Smooth muscle cell (in vitro differentiated cells): ENCODE measurements around the gene RCBTB2. TPM values are rescaled to one million over a fixed set of nuclear protein-coding genes. Genes with fewer than 3 reads are reported as not detected.
A peak's percentile ranks its signal among the peaks of the same experiment; 100 is the strongest.

Experiments
- DNase-seq: peaks from one replicate; lab custom pipeline; 2025; ENCODE audit not compliant: unreplicated experiment; lab: John Stamatoyannopoulos, UW
- H2AFZ ChIP-seq: fragments of 200-600 bp; sonication (generic); 2 replicates; pipeline ENCODE4 v1.6.0; 2016; ENCODE audit warnings: antibody characterized with exemption, low read depth, mild to moderate bottlenecking
- H3F3A ChIP-seq: fragments of 200-600 bp; sonication (generic); 2 replicates; pipeline ENCODE4 v1.6.0; 2017; ENCODE audit warnings: antibody characterized with exemption, low read depth
- H3K27ac ChIP-seq: fragments of 200-600 bp; sonication (generic); 2 replicates; pipeline ENCODE4 v1.5.1; 2016; ENCODE audit warnings: low read depth, mild to moderate bottlenecking
- H3K27me3 ChIP-seq: fragments of 200-600 bp; sonication (generic); 2 replicates; pipeline ENCODE4 v1.6.1; 2016; ENCODE audit warnings: low read depth, mild to moderate bottlenecking
- H3K36me3 ChIP-seq: fragments of 200-600 bp; sonication (generic); 2 replicates; pipeline ENCODE4 v1.5.1; 2016; ENCODE audit warnings: low read depth
- H3K4me1 ChIP-seq: fragments of 200-600 bp; sonication (generic); 2 replicates; pipeline ENCODE4 v1.5.1; 2016; ENCODE audit warnings: low read depth
- H3K4me2 ChIP-seq: fragments of 200-600 bp; sonication (generic); 2 replicates; pipeline ENCODE4 v1.6.0; 2016; ENCODE audit warnings: mild to moderate bottlenecking
- H3K4me3 ChIP-seq: fragments of 200-600 bp; sonication (generic); 2 replicates; pipeline ENCODE4 v1.5.1; 2016; ENCODE audit warnings: mild to moderate bottlenecking
- H3K79me2 ChIP-seq: fragments of 200-600 bp; sonication (generic); 2 replicates; pipeline ENCODE4 v1.6.0; 2016; ENCODE audit warnings: low read depth, mild to moderate bottlenecking
- H3K9ac ChIP-seq: fragments of 200-600 bp; sonication (generic); 2 replicates; pipeline ENCODE4 v1.6.0; 2016; ENCODE audit warnings: low read depth
- H3K9me3 ChIP-seq: fragments of 200-600 bp; sonication (generic); replicated peaks from 2 replicates; pipeline ENCODE4 v1.5.1; 2016; ENCODE audit warnings: low read depth
- H4K20me1 ChIP-seq: fragments of 200-600 bp; sonication (generic); 2 replicates; pipeline ENCODE4 v1.6.0; 2016; ENCODE audit warnings: low read depth
- WGBS: methylation state at CpG from one replicate; pipeline ENCODE4 v1.1.7; 2016; ENCODE audit warnings: low lambda C conversion rate; 5-methylcytosine and 5-hydroxymethylcytosine counted together
- polyA plus RNA-seq: library from polyadenylated mRNA; unstranded; fragments of >200 nt; fragmentation: Nextera tagmentation; extraction: Ambion mirVana; gene quantifications from 2 replicates; pipeline ENCODE4 v1.2.1, GENCODE V29; 2016
- total RNA-seq: library from RNA; depleted of rRNA; stranded (reverse); fragments of >200 nt; gene quantifications from 2 replicates; pipeline ENCODE4 v1.2.3, GENCODE V29; 2014
- TF ChIP-seq, protein P1 (sequence below): fragments of 200-600 bp; sonication (generic); IDR thresholded peaks from 2 replicates; pipeline ENCODE4 v1.5.1; 2017; ENCODE audit warnings: borderline replicate concordance, mild to moderate bottlenecking, antibody characterized with exemption; ENCODE audit not compliant: insufficient read depth, poor library complexity, severe bottlenecking

Gene RCBTB2
- total and polyA plus RNA-seq, 2 experiments from 2014 or later, result 3.7 to 5.0 TPM

GRCh38 chr13:48507021-48507420 lies 25.9 kb downstream of the RCBTB2 start:
- Histone ChIP-seq H2AFZ (no peak overlapping the region), H3K4me3 (no peak overlapping the region), H3K27ac (no peak overlapping the region), H3K9ac (no peak overlapping the region), H3K36me3 (no peaks in the 10 kb centered on the region), H3K4me1 (no peaks in the 10 kb centered on the region), H3K9me3 (no peaks in the 10 kb centered on the region), H3K27me3 (no peaks in the 10 kb centered on the region), H4K20me1 (no peaks in the 10 kb centered on the region), H3K79me2 (no peaks in the 10 kb centered on the region), H3K4me2 (no peak overlapping the region), H3F3A (no peaks in the 10 kb centered on the region)
- WGBS, result 95% methylated on average over 10 of the region's 10 CpGs
- TF ChIP-seq, protein P1, sequence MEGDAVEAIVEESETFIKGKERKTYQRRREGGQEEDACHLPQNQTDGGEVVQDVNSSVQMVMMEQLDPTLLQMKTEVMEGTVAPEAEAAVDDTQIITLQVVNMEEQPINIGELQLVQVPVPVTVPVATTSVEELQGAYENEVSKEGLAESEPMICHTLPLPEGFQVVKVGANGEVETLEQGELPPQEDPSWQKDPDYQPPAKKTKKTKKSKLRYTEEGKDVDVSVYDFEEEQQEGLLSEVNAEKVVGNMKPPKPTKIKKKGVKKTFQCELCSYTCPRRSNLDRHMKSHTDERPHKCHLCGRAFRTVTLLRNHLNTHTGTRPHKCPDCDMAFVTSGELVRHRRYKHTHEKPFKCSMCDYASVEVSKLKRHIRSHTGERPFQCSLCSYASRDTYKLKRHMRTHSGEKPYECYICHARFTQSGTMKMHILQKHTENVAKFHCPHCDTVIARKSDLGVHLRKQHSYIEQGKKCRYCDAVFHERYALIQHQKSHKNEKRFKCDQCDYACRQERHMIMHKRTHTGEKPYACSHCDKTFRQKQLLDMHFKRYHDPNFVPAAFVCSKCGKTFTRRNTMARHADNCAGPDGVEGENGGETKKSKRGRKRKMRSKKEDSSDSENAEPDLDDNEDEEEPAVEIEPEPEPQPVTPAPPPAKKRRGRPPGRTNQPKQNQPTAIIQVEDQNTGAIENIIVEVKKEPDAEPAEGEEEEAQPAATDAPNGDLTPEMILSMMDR, result no peak
- DNase-seq, result no peak

DNA sequence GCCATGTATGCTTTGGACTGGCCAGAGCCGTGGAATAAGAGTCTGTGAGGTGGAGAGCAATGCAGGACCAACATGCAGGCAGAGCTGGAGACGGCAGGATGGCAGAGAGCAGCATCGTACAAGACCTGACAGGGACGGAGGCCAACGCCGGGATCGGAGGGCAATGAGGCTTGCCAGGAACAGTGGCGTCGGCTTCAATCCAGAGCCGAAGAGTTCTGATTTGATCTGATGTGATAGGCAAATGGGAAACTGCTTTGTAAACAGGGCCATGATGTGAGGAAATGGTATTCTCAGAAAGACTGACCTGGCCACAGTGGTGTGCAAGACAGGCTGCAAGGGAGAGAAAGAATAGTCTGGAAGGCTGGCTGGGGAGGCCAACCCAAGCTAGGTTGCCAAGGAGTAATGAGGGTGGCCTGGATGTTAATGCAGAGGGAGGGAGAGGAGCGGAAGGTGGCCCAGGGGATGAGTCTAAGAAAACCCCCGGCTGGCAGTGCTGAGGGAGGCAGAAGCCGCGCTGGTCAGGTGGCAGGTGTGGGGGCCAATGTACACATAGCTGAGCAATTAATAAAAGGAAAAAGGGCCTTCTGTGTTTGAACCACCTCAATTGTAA lies 26.7 kb downstream of the RCBTB2 start:
- peak overlapping the region; percentile 76 for H3K27ac ChIP-seq
- no peak overlapping the region for H3K9ac ChIP-seq

GRCh38 chr13:48505597-48506091 lies 27.2 kb downstream of the RCBTB2 start:
- Histone ChIP-seq H4K20me1 (no peaks in the 10 kb centered on the region), H3K4me3 (no peak overlapping the region), H3K4me2 (no peak overlapping the region), H3K4me1 (no peaks in the 10 kb centered on the region), H3K27me3 (no peaks in the 10 kb centered on the region), H3K9me3 (no peaks in the 10 kb centered on the region), H3K27ac (peak overlapping the region; percentile 76), H3K9ac (peak overlapping the region; percentile 2), H3K79me2 (no peaks in the 10 kb centered on the region), H3F3A (peaks cover 3% of the 10 kb centered on the region), H2AFZ (no peak overlapping the region), H3K36me3 (no peaks in the 10 kb centered on the region)
- WGBS, result 78% methylated on average over 11 of the region's 11 CpGs
- TF ChIP-seq, protein P1, result no peak
- no peak for DNase-seq

More for the DNA sequence above, 26.7 kb downstream of the RCBTB2 start:
- no peak for DNase-seq
- H3K79me2 ChIP-seq, result no peaks in the 10 kb centered on the region
- H3K4me1 ChIP-seq, result no peaks in the 10 kb centered on the region
- no peaks in the 10 kb centered on the region for H3K36me3 ChIP-seq
- no peak overlapping the region for H3K4me2 ChIP-seq
- no peak overlapping the region for H2AFZ ChIP-seq
- TF ChIP-seq, protein P1, result no peak
- H3K9me3 ChIP-seq, result no peaks in the 10 kb centered on the region
- peaks cover 2% of the 10 kb centered on the region for H3F3A ChIP-seq
- 95% methylated on average over 14 of the region's 14 CpGs for WGBS
- H4K20me1 ChIP-seq, result no peaks in the 10 kb centered on the region
- H3K4me3 ChIP-seq, result no peak overlapping the region
- H3K27me3 ChIP-seq, result no peaks in the 10 kb centered on the region

DNA sequence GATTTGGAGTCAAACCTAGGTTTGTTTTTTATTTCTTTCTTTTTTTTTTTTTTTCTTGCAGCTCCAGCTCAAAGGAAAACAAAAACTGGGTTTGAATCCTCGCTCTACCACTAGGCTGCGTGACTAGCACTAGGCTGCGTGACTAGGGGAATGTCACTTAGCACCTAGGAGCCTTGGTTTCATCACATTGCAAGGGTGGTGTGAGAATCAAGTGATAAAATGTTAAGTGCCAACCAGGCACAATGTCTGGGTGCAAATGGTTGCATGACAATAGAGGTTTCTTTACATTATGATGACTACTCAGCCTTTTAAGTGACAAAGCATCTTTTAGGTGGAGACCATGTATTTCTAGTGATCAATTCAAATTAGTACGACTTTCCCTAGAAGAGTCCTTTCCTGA lies 27.9 kb downstream of the RCBTB2 start:
- Histone ChIP-seq H3F3A (peaks cover 3% of the 10 kb centered on the region), H3K27me3 (no peaks in the 10 kb centered on the region), H3K4me2 (no peak overlapping the region), H3K27ac (peak overlapping the region; percentile 76), H3K4me1 (no peaks in the 10 kb centered on the region), H3K79me2 (no peaks in the 10 kb centered on the region), H4K20me1 (no peaks in the 10 kb centered on the region), H2AFZ (no peak overlapping the region), H3K9ac (peak overlapping the region; percentile 2), H3K4me3 (no peak overlapping the region), H3K36me3 (no peaks in the 10 kb centered on the region), H3K9me3 (no peaks in the 10 kb centered on the region)
- DNase-seq, result no peak
- 91% methylated on average over 4 of the region's 4 CpGs for WGBS
- TF ChIP-seq, protein P1, result no peak
